Measurements from ENCODE around the gene NLGN3.

Gene NLGN3

DNA sequence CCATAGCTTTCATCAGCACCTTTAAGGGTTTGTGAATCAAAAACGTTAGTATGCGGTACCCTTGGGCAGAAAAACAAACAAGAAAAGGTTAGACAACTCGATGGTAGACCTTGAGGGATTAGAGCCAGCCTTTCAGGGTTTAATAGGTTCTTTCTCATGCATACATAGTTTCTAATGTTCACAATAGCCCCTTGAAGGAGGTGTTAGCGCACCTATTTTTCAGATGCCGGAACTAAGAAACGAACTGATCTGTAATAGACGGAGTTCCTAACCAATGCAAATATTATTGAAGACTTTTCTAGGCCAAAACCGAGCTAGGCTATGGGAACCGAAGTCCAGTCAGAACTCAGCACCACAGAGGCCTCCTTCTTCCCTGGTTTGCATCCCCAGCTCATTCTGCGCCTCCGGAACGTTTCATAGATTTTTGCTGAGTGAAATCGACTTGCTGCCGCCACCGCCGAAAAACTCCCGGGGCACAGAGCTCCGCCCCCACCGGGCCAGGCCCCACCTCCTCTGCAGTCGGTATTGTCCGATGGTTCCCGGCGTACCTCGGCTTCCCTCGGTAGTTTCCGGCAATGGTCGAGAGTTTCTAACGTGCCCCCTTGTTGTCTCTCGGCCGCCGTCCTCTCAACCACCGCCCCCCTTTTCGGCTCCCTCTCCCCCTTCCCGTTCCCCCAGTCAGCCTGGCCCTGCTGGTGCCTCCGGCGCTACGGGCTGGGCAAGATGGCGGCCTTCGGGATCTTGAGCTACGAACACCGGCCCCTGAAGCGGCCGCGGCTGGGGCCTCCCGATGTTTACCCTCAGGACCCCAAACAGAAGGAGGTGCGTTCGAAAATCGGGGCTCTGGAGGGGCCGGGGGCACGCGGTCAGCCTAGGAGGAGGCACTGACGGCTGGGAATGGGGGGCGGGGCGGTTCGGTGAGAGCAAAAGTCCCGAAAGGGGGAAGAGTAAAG lies 26.3 kb upstream of the NLGN3 start, which contains the start of gene MED12:
Gene MED12 (plus strand): TSS at position 565 of the 953 bp plus-strand sequence. CDS start 159 bp downstream, at position 724.
- DNase-seq, result peak; percentile 55 to 82 (median 73)

DNA sequence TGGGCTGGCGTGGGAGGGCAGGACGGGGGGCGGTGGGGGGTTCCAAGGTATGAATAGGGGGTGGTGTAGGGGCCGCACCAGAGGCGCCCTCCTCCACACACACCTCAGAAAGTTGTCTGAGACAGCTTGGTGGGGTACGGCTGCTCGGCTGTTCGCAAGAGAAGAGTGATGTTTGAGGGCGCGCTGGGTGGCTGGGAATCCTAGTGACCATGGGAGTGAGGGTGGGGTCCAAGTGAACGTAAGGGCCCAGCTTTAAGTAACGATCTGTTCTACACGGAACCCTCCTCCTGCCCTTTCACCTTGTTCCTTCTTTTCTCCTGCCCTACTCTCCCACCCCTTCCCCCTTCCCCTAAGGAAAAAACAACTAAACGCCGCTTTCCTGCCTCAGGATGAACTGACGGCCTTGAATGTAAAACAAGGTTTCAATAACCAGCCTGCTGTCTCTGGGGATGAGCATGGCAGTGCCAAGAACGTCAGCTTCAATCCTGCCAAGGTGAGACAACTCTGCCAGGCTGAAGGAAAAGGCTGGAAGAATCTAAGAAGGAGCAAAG lies 25.6 kb upstream of the NLGN3 start:
- no peak for DNase-seq

DNA sequence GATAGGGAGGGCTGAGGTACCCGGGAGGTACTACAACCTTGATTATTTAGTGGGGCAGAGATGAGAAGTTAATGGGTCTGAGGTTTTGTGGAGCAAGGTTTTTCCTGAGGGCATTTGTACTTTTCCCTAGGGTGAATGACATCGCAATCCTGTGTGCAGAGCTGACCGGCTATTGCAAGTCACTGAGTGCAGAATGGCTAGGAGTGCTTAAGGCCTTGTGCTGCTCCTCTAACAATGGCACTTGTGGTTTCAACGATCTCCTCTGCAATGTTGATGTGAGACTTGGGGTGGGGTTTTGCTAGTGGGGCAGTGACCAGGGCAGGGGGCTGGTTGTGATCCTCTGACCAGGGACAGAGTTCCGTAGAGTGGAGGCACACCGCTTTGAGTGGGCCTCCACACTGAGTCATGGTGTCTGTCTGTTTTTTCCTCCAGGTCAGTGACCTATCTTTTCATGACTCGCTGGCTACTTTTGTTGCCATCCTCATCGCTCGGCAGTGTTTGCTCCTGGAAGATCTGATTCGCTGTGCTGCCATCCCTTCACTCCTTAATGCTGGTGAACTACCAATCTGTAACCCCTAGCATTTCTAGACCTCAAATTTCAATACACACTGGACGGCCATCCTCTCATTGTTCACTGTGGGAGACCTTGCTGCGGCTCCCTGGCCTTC lies 16.3 kb upstream of the NLGN3 start:
- DNase-seq, result no peak

DNA sequence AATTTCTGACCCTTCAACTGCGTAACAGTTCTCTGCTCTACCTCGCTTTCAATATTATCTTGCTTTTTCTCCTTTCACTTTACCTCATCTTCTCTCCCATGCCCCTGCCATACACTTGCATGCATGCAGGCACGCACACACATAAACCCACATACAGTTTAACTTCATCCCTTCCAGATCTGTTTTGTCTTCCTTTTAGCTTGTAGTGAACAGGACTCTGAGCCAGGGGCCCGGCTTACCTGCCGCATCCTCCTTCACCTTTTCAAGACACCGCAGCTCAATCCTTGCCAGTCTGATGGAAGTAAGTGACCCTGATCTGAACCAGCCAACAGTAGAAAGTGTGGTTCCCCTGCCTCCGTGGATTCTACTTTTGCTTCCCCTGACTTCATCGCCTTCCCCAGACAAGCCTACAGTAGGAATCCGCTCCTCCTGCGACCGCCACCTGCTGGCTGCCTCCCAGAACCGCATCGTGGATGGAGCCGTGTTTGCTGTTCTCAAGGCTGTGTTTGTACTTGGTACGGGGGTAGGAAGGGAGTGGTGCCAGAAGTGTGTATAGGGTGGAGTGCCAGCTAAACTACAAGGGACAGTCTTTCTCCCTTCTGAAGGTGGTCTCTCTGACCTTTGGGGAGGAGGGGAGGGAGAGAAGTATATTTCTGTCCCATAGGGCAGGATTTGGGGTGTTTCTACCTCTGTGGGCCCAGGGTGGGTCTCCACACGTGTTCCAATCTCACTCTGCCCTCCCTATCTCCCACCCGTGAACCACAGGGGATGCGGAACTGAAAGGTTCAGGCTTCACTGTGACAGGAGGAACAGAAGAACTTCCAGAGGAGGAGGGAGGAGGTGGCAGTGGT lies 15.5 kb upstream of the NLGN3 start:
- DNase-seq, result peak; percentile 47 to 74 (median 64)

DNA sequence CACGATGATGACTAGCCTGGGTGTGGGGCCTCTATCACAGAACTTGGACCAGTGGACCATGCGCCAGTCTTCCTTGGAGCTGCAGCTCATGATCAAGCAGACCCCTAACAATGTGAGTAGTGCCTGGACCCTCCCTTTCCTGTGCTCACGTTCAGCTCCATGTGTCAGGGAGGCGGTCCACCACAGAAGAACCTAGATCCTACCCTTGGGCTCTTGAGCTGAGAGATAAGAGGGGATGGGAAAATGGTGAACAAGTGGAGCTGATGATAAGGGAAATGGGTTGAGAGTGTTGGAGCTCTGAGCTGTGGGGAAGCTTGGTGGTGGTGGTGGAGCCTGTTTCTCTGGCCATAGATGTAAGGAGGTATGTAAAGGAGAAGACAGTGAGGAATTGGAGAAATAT lies 13.1 kb upstream of the NLGN3 start:
- DNase-seq, result no peak

DNA sequence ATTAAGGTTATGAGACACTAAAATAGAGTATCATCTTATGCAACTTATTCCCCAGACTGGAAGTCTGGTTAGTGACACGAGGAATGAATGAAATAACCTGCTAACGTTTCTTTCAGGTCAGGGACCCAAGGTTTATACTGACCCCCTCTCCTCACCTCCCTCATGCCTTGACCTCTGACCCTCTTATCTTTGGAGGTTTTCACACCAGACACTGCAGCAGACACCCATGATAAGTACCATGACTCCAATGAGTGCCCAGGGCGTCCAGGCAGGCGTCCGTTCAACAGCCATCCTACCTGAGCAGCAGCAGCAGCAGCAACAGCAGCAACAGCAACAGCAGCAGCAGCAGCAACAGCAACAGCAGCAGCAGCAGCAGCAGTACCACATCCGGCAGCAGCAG lies 4.2 kb upstream of the NLGN3 start:
- DNase-seq, result peak in 1 of 5 experiments; percentile 6

DNA sequence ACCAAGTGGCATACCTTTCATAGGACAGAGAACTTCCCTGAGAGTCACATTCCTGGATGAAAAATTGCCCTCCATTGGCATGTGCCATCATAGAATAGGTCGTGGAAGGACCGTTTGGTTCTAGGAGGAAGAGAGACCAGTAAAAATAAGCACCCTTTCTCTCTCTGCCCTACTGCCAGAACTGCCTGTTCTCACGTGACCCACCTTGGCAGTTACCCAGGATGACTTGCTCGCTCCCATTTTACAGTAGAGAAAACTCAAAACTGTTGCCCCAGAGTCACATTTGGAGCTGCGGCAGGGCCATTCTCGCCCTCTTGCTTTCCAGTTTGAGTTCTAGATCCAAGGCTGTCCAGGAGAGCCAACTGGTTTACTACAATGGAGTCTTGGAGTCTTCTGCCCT lies 1.1 kb upstream of the NLGN3 start:
- no peak for DNase-seq

DNA sequence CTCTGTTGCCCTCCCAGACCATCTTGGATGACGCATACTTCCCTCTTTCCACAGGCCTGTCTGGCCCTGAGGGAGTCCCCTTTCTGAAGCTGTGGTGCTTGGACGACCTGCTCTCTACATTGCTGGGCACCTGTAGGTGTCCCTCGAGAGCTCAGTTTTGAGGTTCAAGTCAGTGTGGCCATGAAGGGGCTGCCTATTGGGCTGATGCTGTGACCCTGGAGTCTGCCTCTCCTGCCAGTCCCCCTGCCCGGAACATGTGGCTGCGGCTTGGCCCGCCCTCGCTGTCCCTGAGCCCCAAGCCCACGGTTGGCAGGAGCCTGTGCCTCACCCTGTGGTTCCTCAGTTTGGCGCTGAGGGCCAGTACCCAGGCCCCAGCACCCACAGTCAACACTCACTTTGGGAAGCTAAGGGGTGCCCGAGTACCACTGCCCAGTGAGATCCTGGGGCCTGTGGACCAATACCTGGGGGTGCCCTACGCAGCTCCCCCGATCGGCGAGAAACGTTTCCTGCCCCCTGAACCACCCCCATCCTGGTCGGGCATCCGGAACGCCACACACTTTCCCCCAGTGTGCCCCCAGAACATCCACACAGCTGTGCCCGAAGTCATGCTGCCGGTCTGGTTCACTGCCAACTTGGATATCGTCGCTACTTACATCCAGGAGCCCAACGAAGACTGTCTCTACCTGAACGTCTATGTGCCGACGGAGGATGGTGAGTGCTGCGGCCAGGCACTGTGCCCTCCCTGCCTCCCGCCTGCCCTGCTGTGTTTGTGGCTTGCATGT lies 3.0 kb downstream of the NLGN3 start:
- DNase-seq, result no peak

DNA sequence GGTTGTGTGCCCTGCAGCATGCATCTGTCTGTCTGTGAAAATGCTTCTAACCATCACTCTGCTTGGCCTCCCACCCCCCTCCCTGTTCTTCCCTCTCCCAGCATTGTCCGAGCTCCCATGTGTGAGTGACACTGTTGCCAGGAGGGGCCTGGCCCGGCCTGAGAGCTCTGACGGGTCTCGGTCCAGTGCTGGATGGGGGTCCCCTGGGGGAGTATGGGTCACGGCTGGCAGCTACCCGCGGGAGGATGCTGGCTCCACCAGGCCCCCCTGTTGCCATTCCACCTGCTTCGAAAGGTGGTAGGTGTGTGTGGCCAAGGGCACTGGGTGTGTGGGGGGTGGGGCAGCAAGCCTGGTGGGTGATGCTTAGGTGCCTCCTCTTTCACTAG lies 3.6 kb downstream of the NLGN3 start:
- no peak for DNase-seq

DNA sequence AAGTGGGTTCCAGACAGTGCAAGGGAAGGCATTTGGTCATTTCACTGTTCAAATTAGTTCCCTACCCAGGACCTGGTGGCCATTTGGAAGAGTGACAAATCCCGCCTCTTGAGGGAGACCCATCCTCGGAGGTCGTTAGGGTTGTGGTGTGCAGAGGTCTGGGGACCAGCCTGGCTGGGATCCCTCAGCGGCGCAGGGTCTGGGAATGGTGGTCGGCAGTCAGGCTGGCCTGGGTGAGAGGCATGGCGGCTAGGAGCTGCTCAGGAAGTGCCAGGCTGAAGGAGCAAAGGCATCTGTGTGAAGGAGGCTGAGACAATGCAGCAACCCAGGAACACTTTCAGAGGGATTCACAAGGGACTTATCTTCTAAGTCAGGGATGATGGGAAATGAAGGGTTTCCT lies 6.7 kb downstream of the NLGN3 start:
- no peak for DNase-seq

DNA sequence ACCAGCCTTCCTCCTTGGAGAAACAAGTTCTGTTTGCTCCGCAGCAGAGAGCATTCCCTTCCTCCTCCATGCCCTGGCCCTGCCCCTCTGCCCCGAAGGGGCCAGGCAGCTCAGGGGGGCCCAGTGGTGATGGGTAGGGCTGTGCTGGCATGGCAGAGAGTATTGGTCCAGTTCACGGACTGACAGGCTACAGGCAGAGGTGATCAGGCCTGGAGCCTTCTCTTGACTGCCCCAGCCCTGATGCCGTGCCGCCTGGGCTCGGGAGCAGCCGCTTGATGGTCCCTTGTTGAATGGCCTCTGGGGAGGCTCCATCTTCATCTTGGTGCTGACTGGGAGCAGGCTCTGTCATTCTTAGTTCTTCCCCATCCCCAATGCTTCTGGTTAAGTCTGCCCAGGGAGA lies 9.6 kb downstream of the NLGN3 start:
- DNase-seq, result no peak

DNA sequence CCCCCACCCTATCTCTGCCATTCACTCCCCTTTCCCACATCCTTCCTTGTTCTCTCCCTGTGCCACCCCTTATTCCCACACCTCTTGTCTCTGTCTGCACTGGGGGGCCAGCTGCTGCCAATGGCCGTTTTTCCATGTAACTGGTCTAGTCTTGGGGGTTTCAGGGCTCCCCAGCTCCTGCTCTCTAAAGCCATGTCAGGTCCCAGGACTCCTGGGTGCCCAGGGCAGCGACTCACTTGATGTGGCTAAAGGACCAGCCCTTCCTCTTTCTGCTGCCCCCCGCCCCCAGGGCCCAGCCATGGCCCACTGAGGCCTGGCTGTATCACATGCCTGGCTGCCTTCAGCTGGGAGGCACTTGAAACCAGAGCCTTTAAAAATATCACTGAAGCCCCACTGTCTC lies 10.0 kb downstream of the NLGN3 start:
- DNase-seq, result no peak

DNA sequence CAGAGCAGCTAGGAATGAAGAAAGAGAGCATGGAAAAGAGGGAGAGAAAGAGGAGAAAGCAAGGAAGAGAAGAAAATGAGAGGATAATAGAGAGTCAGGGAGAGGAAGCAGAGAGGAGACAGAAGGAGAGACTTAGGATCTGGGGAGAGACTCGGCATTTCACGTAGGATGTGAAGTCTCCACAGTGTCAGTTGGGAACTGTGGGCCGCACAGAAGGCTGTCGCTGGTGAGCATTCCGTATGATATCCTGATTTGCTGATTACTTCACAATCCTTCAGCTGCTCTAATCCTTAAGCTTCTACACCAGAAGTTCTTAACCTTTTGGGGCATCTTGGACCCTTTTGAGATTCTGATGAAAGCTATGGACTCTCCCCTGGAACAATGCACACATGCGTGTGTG lies 14.0 kb downstream of the NLGN3 start:
- no peak for DNase-seq

DNA sequence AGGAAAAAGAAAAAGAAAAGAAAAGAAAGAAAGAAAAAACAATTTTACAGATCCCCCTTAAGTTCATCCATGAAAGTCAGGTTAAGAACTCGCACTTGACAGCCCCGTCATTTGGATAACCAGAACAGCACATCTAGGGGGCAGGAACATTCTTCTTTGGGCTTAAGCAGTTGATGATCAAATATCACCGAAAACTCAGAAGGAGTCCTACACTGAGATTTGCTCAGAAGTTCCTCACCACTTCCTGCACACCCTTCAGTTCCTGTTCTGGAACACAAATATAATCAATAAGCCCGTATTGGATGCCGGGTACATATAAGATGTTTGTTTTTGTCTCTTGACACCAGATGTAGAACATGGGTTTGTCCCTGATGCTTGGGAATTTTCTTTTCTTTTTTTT lies 14.7 kb downstream of the NLGN3 start:
- DNase-seq, result peak in 1 of 5 experiments; percentile 46

DNA sequence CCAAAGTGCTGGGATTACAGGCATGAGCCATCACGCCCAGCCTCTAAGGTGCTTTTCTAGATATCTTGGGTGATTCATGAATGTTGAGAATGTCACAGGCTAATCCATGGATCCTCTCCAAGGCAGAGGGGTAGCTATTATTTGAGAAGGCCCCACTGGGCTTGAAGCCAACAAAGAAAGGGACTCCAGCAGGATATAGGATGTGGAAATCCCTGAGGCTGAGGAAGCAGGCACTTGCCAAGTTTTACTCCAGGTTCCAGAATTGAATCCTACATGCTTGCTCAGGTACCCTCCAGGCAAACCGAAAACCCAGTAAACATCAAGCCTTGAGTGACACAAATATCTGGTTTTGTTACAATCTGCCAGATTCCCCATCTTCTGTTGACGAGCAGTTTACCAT lies 15.8 kb downstream of the NLGN3 start:
- DNase-seq, result no peak

DNA sequence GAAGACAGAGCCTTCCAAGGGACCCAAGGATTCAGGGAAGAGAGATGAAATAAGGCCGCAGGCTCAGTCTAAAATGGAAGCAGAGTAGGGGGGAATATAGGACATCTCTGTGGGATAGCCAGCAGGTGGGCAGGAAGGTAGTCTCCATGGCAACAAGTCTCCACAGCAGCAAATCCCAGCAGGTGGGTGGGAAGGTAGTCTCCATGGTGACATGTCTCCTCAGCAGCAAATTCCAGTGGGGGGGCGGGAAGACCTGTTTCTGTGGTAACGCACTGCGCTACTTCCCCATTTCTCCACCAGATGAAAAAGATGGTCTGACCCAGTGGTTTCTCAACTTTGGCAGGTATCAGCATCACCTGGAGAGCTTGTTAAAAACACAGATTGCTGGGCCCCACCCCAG lies 18.3 kb downstream of the NLGN3 start:
- DNase-seq, result no peak

DNA sequence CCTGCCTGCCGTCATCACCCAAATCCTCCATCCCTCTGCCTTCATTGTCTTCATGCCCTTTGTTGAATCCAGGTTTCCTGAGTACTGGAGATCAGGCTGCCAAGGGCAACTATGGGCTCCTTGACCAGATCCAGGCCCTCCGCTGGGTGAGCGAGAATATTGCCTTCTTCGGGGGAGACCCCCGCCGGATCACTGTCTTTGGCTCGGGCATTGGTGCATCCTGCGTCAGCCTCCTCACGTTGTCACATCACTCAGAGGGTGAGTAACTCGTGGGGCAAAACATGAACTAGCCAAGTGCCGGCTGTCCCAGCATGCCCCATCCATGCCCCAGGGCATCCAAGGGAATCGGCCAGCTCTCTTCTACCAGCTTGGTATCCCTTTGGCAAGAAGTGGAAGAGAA lies 19.4 kb downstream of the NLGN3 start:
- DNase-seq, result no peak

DNA sequence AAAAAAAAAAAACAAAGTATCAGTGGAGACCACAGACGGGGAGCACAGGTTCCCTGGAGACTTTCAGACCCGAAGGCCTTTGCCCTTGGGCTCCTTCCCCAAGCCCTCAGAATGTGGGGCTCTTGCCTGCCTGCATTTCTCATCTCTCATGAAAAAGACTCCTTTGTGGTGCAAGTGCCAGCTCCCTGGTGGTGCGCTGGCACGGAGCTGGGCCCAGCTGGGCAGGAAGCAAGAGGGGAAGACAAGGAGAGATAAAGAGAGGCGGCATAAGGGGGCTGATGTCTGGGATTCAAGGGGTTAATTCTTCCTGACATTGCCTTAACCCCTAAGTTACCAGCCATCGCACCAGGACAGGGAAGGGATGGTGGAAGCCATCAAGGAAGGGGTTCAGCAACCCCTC lies 21.8 kb downstream of the NLGN3 start:
- DNase-seq, result no peak

DNA sequence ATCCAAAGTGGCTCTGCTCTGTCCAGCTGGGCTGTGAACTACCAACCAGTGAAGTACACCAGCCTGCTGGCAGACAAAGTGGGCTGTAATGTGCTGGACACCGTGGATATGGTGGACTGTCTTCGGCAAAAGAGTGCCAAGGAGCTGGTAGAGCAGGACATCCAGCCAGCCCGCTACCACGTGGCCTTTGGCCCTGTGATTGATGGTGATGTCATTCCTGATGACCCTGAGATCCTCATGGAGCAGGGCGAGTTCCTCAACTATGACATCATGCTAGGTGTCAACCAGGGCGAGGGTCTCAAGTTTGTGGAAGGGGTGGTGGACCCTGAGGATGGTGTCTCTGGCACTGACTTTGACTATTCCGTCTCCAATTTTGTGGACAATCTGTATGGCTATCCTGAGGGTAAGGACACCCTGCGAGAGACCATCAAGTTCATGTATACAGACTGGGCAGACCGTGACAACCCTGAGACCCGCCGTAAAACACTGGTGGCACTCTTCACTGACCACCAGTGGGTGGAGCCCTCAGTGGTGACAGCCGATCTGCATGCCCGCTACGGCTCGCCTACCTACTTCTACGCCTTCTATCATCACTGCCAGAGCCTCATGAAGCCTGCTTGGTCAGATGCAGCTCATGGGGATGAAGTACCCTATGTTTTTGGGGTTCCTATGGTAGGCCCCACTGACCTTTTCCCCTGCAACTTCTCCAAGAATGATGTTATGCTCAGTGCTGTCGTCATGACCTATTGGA lies 22.6 kb downstream of the NLGN3 start:
- DNase-seq, result no peak

DNA sequence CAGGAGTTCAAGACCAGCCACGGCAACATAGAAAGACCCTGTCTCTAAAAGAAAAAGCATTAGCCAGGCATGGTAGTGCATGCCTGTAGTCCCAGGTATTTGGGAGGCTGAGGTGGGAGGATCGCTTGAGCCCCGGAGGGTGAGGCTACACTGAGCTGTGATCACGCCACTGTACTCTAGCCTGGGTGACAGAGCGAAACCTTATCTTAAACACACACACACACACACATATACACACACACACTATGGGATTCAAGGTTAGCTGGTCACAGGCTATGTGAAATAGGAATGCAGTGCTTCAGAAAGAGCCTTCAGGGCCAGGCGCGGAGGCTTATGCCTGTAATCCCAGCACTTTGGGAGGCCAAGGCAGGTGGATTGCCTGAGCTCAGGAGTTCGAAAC lies 23.5 kb downstream of the NLGN3 start:
- DNase-seq, result no peak

DNA sequence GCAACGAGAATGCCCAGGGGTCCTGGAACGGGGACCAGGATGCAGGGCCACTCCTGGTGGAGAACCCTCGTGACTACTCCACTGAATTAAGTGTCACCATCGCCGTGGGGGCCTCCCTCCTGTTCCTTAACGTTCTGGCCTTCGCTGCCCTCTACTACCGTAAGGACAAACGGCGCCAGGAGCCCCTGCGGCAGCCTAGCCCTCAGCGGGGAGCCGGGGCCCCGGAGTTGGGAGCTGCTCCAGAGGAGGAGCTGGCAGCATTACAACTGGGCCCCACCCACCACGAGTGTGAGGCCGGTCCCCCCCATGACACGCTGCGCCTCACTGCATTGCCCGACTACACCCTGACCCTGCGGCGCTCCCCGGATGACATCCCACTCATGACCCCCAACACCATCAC lies 24.9 kb downstream of the NLGN3 start:
- no peak for DNase-seq

Measured in T-helper 2 cell (primary cell).